ENCODE results near the gene MAS1.

- TF ChIP-seq POLR2AphosphoS5 (IDR thresholded peaks at IDR 0.05; ENCODE audit: borderline replicate concordance, low read depth, low read length) (no peak), EZH2 (IDR thresholded peaks at IDR 0.05) (no peak)
These were observed 3.6 kb upstream of the MAS1 start for GRCh38 chr6:159887146-159887545.

All from SK-N-MC (cell line).